Amniotic stem cell (primary cell): ENCODE data around the gene AOX1.
A peak's percentile ranks its signal among the peaks of the same experiment; 100 is the strongest.
"Not testable (repeated sequence)": the region's sequence is repeated elsewhere in the genome, so short reads cannot be mapped to it uniquely, and the experiment has no call there.

ENCODE experiments used
- DNase-seq: peaks from one replicate; lab custom pipeline; 2025; lab: John Stamatoyannopoulos, UW

The AOX1 gene

GRCh38 chr2:200700856-200701255 is 115.0 kb downstream of the AOX1 start:
- no peak for DNase-seq

- no peak for DNase-seq
Observed at GRCh38 chr2:200702044-200702443, 116.2 kb downstream of the AOX1 start.

- DNase-seq = no peak
Observed at GRCh38 chr2:200702646-200703118, 116.9 kb downstream of the AOX1 start.

GRCh38 chr2:200703127-200703925 is 117.5 kb downstream of the AOX1 start:
- DNase-seq = peak; percentile 71

GRCh38 chr2:200703926-200704637 is 118.3 kb downstream of the AOX1 start:
- no peak for DNase-seq

- DNase-seq = no peak
Observed at GRCh38 chr2:200705305-200706041, 119.7 kb downstream of the AOX1 start.

GRCh38 chr2:200708943-200709342 is 123.1 kb downstream of the AOX1 start:
- DNase-seq = no peak

- peak; percentile 95 for DNase-seq
Observed at GRCh38 chr2:200713003-200713703, 127.3 kb downstream of the AOX1 start.

- no peak for DNase-seq
Observed at GRCh38 chr2:200713704-200714064, 127.9 kb downstream of the AOX1 start.

- not testable (repeated sequence) for DNase-seq
Observed at GRCh38 chr2:200715014-200715413, 129.2 kb downstream of the AOX1 start.

- DNase-seq = no peak
Observed at GRCh38 chr2:200716386-200716785, 130.6 kb downstream of the AOX1 start.
